Activated T-cell treated with anti-CD3 and anti-CD28 coated beads, Interleukin-2, amount 50 U/mL, for 48 hours (primary cell): ENCODE measurements around the gene DENND2A.

Source experiments
- DNase-seq, 2 experiments: peaks; one replicate each; pipeline ENCODE4 v3.0.0-alpha.2; 2020

The DENND2A gene

DNA sequence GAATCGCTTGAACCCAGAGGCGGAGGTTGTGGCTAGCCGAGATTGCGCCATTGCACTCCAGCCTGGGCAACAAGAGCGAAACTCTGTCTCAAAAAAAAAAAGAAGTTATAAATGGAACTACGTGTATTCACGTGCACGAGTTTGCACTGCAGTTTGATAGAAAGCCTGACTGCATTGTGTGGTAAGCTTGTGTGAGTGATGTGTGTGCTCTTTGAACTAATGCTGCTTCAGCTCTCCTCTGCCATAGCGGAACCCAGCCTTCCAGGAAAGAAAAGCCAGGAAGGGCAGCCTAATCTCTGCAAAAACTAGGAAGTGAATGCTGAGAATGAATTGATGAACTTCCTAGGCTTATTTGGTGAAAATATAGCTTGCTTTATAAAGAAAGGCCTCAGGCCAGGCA is 145.7 kb downstream of the DENND2A start:
- no peak for DNase-seq

DNA sequence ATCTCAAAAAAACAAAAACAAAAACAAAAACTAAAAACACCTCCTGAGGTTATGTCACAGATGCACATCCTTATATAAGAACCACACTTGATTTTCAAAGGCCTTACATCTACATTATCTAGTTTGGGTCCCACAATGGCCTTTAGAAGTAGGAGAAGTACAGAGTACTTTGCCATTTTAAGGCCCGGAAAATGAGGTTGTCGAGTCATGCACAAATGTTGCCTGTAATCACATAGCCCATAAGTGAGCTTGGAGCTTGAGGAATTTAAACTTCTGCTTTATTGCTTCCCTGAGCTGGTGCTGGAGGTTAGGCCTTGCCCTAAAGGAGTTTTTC is 151.6 kb downstream of the DENND2A start:
- no peak for DNase-seq

DNA sequence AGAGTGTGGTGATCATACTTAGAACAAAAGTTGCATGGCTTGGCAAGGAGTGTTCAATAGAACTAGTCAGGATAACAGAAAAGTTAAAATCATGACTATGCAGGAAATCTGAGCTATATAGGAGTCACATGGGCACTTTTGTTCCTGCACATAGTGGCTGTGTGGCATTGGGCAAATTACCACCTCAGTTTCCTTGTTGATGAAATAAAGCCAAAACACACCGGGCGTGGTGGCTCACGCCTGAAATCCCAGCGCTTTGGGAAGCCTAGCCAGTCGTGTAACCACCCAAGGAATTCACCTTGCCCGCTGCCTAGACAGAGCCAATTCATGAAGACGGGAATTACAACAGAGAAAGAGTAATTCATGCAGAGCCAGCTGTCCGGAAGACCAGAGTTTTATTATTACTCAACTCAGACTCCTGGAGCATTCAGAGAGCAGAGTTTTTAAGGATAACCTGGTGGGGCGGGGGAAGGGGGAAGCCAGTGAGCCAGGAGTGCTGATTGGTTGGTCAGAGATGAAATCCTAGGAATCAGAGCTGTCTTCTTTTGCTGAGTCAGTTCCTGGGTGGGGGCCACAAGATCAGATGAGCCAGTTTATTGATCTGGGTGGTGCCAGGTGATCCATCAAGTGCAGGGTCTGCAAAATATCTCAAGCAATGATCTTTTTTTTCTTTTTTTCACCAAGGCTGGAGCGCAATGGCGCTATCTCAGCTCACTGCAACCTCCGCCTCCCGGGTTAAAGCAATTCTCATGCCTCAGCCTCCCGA is 154.9 kb downstream of the DENND2A start:
- no peak for DNase-seq

DNA sequence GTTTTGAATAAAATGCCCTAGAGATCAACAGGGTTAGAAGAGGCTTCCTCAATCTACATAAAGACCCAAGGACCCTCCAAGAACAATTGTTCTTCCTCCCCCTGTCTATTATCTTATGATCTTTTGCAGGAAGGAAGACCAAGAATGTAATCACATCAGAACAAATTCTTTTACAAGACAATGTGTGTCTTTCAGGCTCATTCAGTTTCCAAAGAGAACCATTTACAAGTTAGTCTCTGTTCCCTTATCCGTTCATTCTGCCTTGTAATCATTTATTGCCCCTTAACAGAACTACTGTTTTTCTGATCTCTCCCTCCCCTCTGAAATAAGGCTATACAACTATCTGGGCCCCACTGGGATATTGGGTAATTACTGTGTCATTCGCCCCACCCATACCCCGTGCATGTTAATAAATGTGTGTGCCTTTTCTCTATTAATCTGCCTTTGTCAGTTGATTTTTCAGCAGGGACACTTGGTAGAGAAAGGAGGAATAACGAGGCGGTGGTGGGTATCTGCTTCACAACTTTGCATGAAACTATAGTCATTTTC is 155.6 kb downstream of the DENND2A start:
- no peak for DNase-seq

DNA sequence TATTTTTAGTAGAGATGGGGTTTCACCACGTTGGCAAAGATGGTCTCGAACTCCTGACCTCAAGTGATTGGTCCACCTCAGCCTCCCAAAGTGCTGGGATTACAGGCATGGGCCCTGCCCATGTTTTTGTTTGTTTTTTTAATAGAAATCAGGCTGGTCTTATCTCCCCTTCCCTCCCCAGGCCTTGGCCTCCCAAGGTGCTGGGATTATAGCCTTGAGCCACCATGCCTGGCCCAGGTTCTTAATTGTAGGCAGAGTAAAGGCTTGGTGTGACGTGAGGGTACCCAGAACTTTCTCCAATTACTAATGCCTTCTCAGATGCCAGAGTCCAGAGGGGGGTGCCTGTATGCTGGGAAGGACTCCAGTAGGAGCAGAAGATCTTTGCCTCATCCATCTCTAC is 156.1 kb downstream of the DENND2A start:
- no peak for DNase-seq

DNA sequence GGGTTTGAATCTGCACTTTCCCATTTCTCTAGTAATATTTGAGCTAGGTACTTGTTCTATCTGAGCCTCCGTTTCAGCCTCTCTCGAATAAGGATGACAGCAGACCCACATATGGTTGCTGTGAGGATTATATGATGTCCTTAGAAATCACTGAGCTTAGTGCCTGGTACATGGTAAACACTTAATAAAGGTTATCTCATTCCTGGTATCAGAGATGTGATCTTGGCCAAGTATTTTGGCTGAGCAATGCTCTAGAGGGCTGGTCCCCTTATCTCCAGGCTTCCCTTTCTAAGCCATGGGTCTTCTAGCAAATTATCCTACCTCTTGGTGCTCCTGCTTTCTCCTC is 160.9 kb downstream of the DENND2A start:
- DNase-seq = no peak

DNA sequence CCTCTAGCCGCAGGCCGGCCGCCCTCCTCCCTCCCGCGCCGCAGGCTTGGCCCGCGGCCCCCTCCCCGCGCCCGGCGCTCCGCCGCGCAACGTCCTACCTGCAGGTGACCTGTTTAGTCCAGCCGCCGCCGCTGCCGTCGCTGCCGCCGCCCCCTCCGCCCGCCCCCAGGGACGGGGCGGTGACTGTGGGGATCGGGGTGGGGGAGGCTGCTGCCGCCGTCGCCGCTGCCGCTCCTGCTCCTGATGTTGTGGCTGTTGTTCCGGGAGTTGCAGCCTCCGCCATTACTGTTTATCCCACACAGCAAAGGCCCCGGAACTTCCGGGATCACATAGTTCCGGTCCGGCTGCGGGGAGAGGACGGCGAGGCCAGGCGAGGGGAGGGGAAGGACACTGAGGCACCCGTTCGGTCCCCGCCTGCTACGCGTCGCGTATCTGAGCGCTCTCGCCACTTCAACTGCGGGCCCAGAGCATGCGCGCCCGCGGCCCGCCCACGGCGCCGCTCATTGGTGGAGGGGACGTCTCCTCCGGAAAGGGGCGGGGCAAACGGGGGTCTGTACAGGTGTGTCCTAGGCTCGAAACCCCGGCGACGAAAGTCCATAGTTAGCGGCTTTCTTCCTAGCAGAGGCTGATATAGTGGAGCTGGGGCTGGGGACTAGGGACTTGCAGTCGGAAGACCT is 161.4 kb downstream of the DENND2A start, which contains the start of gene MKRN1:
Gene MKRN1 (minus strand): TSS at position 444 of the 677 bp plus-strand sequence. CDS start 161 bp downstream, at position 283.
- peak; percentile 95 for DNase-seq

DNA sequence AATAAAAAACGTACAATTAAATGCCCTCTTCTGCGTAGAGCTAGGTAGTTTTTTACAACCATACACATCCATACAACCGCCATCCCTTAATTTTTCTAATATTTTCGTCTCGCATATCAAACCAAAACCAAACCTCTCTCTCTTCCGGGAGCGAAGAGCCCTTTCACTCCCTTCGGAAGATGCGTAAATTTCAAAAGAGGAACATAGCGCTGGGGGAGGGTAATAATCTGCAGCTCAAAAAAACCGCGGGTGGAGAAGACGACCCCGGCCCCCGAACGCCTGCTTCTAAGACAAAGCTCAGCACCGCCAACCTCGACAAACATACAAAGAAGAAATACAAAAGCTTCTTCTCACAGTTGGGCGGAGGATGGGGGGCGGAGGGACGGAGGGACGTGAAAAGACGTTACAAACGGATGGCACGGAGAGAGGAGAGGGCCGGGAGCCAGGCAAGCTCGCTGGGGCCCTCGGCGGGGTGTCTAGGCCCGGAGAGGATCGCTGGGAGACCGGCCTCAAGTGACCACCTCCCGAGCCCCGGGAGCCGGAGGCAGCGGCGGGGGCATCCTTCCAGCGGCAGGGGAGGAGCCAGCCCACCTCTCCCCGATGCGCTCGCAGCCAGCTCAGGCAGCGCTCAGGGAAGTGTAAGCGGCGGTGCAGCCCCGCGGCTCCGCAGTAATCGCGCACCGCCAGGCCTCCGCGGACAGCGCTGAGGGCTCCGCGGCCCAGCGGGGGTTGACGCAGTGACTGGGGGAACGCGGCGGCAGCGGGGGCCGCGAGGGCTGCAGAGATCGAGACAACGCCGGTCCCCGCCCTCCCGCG is 162.2 kb downstream of the DENND2A start:
- peak; percentile 65 for DNase-seq

DNA sequence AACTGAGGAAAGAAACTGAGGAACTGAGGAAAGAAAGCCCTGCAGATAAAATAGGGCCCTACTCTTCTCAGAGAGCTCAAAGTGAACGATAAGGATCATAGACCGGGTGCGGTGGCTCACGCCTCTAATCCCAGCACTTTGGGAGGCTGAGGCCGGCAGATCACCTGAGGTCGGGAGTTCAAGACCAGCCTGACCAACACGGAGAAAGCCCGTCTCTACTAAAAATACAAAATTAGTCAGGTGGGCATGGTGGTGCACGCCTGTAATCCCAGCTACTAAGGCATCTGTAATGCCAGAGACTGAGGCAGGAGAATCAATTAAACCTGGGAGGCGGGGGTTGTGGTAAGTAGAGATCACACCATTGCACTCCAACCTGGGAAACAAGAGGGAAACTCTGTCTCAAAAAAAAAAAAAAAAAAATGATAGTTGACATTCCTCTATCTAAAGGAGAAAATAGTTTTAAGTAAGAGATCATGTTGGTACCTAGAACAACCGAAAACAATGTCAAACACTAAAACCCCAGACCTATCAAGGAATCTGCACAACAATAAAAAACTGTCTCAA is 163.8 kb downstream of the DENND2A start:
- DNase-seq = no peak

DNA sequence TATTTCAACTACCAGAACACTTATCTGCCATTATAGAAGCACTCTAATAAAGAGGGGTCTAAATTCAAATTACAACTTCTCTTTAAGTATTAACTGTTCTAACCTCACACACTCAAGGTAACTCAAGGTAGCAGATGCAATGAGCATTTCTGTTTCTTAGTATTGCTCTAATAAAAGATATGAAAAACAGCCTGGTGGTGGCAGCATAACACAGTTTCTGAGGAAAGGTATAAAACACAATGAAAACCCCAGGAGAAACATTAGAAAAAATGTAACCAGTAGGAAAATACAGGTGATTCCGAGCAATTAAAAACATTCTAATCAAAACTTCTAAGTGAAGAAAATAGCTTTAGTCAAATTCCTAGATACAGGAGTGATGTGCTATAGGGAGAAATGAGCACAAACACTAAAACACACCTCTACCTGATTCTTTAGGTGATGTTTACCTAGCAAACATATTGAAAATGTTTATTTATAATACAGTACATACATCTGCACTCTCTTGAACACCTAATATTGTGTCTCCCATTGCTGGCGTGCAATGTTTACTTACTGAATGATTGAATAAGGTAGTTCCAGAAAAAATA is 164.8 kb downstream of the DENND2A start:
- peak in 1 of 2 experiments; percentile 32 for DNase-seq
